Adipose tissue (tissue), 3 donors: ENCODE measurements around the gene SMURF1. TPM values are rescaled to one million over a fixed set of nuclear protein-coding genes. Genes with fewer than 3 reads are reported as not detected.
"Not testable (repeated sequence)": the region's sequence is repeated elsewhere in the genome, so short reads cannot be mapped to it uniquely, and the experiment has no call there.

ENCODE experiments used
- H3K27ac ChIP-seq: one replicate; pipeline ENCODE4 v1.5.1; 2013; ENCODE audit warnings: low read depth, low read length
- WGBS, 3 donors: extraction: QIAGEN DNeasy Blood & Tissue Kit; methylation state at CpG; one replicate each; pipeline ENCODE4 v1.1.7; 2013; 5-methylcytosine and 5-hydroxymethylcytosine counted together
- polyA plus RNA-seq, 3 donors: library from polyadenylated mRNA; stranded (reverse); fragments of 200-250 nt; gene quantifications; one replicate each; pipeline ENCODE4 v1.2.3, GENCODE V29; 2013
- donor health status: healthy with polysubstance abuse.
- donor health status: Bipolar disorder and iron deficiency.
- donor health status: healthy.

Gene SMURF1
- polyA plus RNA-seq: 10 to 100 TPM in 2 of 3 donors, 1 to 10 TPM in 1; 9.7 to 13.9 (median 10.3) TPM

- WGBS, 3 donors: 0 to 1% (median 1%) methylated on average over 20 to 93 of the region's 94 CpGs
- H3K27ac ChIP-seq: peak within 1 kb of the TSS; percentile 96
These were observed at the start of gene SMURF1 for GRCh38 chr7:99143853-99144672. TSS of gene SMURF1 (minus strand) at chr7:99144108. CDS start at chr7:99143780, 328 bp downstream.

- no peak overlapping the region for H3K27ac ChIP-seq
- WGBS, 3 donors: 88 to 91% (median 90%) methylated on average over 5 of the region's 5 CpGs
These were observed 48.1 kb upstream of the SMURF1 start for GRCh38 chr7:99191869-99192596.

GRCh38 chr7:99190359-99191009 is 46.6 kb upstream of the SMURF1 start:
- no peak overlapping the region for H3K27ac ChIP-seq
- WGBS, 3 donors: 44 to 67% (median 58%) methylated on average over 7 of the region's 7 CpGs

- WGBS, 3 donors: 94 to 100% (median 98%) methylated on average over 1 of the region's 1 CpG
These were observed 45.3 kb upstream of the SMURF1 start for GRCh38 chr7:99189222-99189621.

GRCh38 chr7:99188221-99188620 is 44.3 kb upstream of the SMURF1 start:
- H3K27ac ChIP-seq: no peak overlapping the region
- 93 to 96% (median 93%) methylated on average over 15 of the region's 15 CpGs for WGBS, 3 donors

More at GRCh38 chr7:99189222-99189621, 45.3 kb upstream of the SMURF1 start:
- no peak overlapping the region for H3K27ac ChIP-seq

GRCh38 chr7:99184532-99185218 is 40.8 kb upstream of the SMURF1 start:
- no peak overlapping the region for H3K27ac ChIP-seq
- 71 to 77% (median 72%) methylated on average over 15 of the region's 15 CpGs for whole genome bisulfite sequencing, 3 donors

- WGBS, 3 donors: 87 to 88% (median 87%) methylated on average over 12 of the region's 12 CpGs
- no peak overlapping the region for H3K27ac ChIP-seq
These were observed 36.3 kb upstream of the SMURF1 start for GRCh38 chr7:99180067-99180650.

GRCh38 chr7:99177165-99177564 is 33.3 kb upstream of the SMURF1 start:
- 82 to 86% (median 83%) methylated on average over 10 of the region's 10 CpGs for WGBS, 3 donors
- no peak overlapping the region for H3K27ac ChIP-seq

GRCh38 chr7:99173787-99174186 is 29.9 kb upstream of the SMURF1 start:
- WGBS, 3 donors: 73 to 79% (median 75%) methylated on average over 6 of the region's 6 CpGs
- H3K27ac ChIP-seq: no peak overlapping the region

GRCh38 chr7:99171731-99172130 is 27.8 kb upstream of the SMURF1 start:
- 74 to 80% (median 74%) methylated on average over 4 of the region's 4 CpGs for WGBS, 3 donors
- H3K27ac ChIP-seq: no peak overlapping the region

GRCh38 chr7:99170730-99171074 is 26.8 kb upstream of the SMURF1 start:
- no peak overlapping the region for H3K27ac ChIP-seq
- 39 to 90% (median 86%) methylated on average over 3 of the region's 3 CpGs for WGBS, 3 donors

- 78 to 84% (median 84%) methylated on average over 6 of the region's 6 CpGs for WGBS, 3 donors
- H3K27ac ChIP-seq: no peak overlapping the region
These were observed 26.3 kb upstream of the SMURF1 start for GRCh38 chr7:99170065-99170729.

GRCh38 chr7:99167072-99167471 is 23.2 kb upstream of the SMURF1 start:
- 63 to 85% (median 79%) methylated on average over 8 of the region's 8 CpGs for WGBS, 3 donors
- H3K27ac ChIP-seq: no peak overlapping the region

GRCh38 chr7:99165816-99166215 is 21.9 kb upstream of the SMURF1 start:
- WGBS, 3 donors: 75 to 79% (median 79%) methylated on average over 3 of the region's 3 CpGs

GRCh38 chr7:99163669-99164068 is 19.8 kb upstream of the SMURF1 start:
- WGBS, 3 donors: 68 to 90% (median 85%) methylated on average over 4 of the region's 4 CpGs
- not testable (repeated sequence) for H3K27ac ChIP-seq

More at GRCh38 chr7:99165816-99166215, 21.9 kb upstream of the SMURF1 start:
- H3K27ac ChIP-seq: no peak overlapping the region

GRCh38 chr7:99156649-99157048 is 12.7 kb upstream of the SMURF1 start:
- no peak overlapping the region for H3K27ac ChIP-seq

GRCh38 chr7:99155211-99155610 is 11.3 kb upstream of the SMURF1 start:
- H3K27ac ChIP-seq: no peak overlapping the region
- WGBS, 3 donors: 37 to 53% (median 38%) methylated on average over 1 of the region's 1 CpG

- H3K27ac ChIP-seq: no peak overlapping the region
- 69 to 86% (median 81%) methylated on average over 4 of the region's 4 CpGs for WGBS, 3 donors
These were observed 3.1 kb upstream of the SMURF1 start for GRCh38 chr7:99146979-99147378.
